Endodermal cell (in vitro differentiated cells): ENCODE data around the gene BTRC. TPM values are rescaled to one million over a fixed set of nuclear protein-coding genes. Genes with fewer than 3 reads are reported as not detected.

Source experiments
- DNase-seq: peaks from one replicate; pipeline ENCODE4 v3.0.0-alpha.2; 2017
- H3K27ac ChIP-seq: 2 replicates; pipeline ENCODE4 v1.5.1; 2013; ENCODE audit warnings: mild to moderate bottlenecking, low read depth, low read length, moderate library complexity
- H3K27me3 ChIP-seq: 2 replicates; pipeline ENCODE4 v1.6.1; 2013; ENCODE audit warnings: mild to moderate bottlenecking, low read length, moderate library complexity; ENCODE audit not compliant: insufficient read depth, control insufficient read depth, poor library complexity, severe bottlenecking
- H3K36me3 ChIP-seq: 2 replicates; pipeline ENCODE4 v1.7.0; 2013; ENCODE audit warnings: mild to moderate bottlenecking, low read length, moderate library complexity; ENCODE audit not compliant: control insufficient read depth, insufficient read depth
- H3K4me1 ChIP-seq: one replicate; pipeline ENCODE4 v1.7.0; 2013; ENCODE audit warnings: low read length; ENCODE audit not compliant: control insufficient read depth, insufficient read depth
- H3K4me3 ChIP-seq: 2 replicates; pipeline ENCODE4 v1.5.1; 2013; ENCODE audit warnings: mild to moderate bottlenecking, low read length, moderate library complexity
- H3K9ac ChIP-seq: 2 replicates; pipeline ENCODE4 v1.6.1; 2013; ENCODE audit warnings: mild to moderate bottlenecking, low read length, moderate library complexity; ENCODE audit not compliant: poor library complexity, severe bottlenecking; ENCODE audit errors: extremely low read depth
- H3K9me3 ChIP-seq: 2 replicates; pipeline ENCODE4 v1.6.1; 2013; ENCODE audit warnings: mild to moderate bottlenecking, low read length, moderate library complexity; ENCODE audit not compliant: control insufficient read depth
- H3K27ac Mint-ChIP-seq: 2 replicates; pipeline ENCODE4 v1.8.0; 2020; ENCODE audit warnings: mixed read lengths
- H3K27me3 Mint-ChIP-seq: 2 replicates; pipeline ENCODE4 v1.8.0; 2021; ENCODE audit warnings: mild to moderate bottlenecking, mixed read lengths; ENCODE audit not compliant: insufficient read depth
- H3K36me3 Mint-ChIP-seq: 2 replicates; pipeline ENCODE4 v1.8.0; 2020; ENCODE audit warnings: low read depth, mixed read lengths
- H3K4me1 Mint-ChIP-seq: 2 replicates; pipeline ENCODE4 v1.8.0; 2020; ENCODE audit warnings: mixed read lengths
- H3K4me3 Mint-ChIP-seq: 2 replicates; pipeline ENCODE4 v1.8.0; 2020; ENCODE audit warnings: mild to moderate bottlenecking, moderate library complexity, mixed read lengths
- H3K9me3 Mint-ChIP-seq: 2 replicates; pipeline ENCODE4 v1.8.0; 2020; ENCODE audit warnings: mild to moderate bottlenecking, mixed read lengths
- CTCF ChIP-seq: fragments of 200-600 bp; sonication (generic); conservative IDR thresholded peaks from 2 replicates; pipeline ENCODE4 v1.5.0; 2021; ENCODE audit warnings: antibody characterized with exemption, mild to moderate bottlenecking
- WGBS, 2 experiments: methylation state at CpG; one replicate each; pipeline versions ENCODE4 v1.1.5 to v1.1.7; 2013; ENCODE audit warnings: missing lambda C conversion rate in 2 of 2, mixed read lengths in 1 of 2; ENCODE audit not compliant: insufficient coverage in 1 of 2, insufficient read length in 1 of 2; 5-methylcytosine and 5-hydroxymethylcytosine counted together
- total RNA-seq, 2 donors: library from RNA; stranded (reverse); fragmentation: NEBNext Ultra II Directional in 1 of 2; extraction: Animal tissue kit (Norgen Biotek cat#: 25700) in 1 of 2; gene quantifications; 2 replicates in 1 of 2; 3 replicates in 1 of 2; pipeline ENCODE4 v1.2.1, GENCODE V29; 2021

Gene BTRC
- total RNA-seq, 2 donors from 2014 or later, result 30.1 to 38.2 TPM

- no peak overlapping the region for H3K4me3 Mint-ChIP-seq
- H3K4me1 Mint-ChIP-seq, result peaks cover 7% of the 10 kb centered on the region
- H3K4me1 ChIP-seq, result no peaks in the 10 kb centered on the region
- no peaks in the 10 kb centered on the region for H3K9me3 ChIP-seq
- H3K27me3 Mint-ChIP-seq, result no peaks in the 10 kb centered on the region
- no peak overlapping the region for H3K9ac ChIP-seq
- no peak for DNase-seq
- H3K4me3 ChIP-seq, result no peak overlapping the region
- H3K36me3 Mint-ChIP-seq, result no peaks in the 10 kb centered on the region
- no peak overlapping the region for H3K27ac ChIP-seq
- H3K27me3 ChIP-seq, result no peaks in the 10 kb centered on the region
- H3K9me3 Mint-ChIP-seq, result no peaks in the 10 kb centered on the region
- no peak overlapping the region for H3K27ac Mint-ChIP-seq
- no peak for TF ChIP-seq CTCF
- H3K36me3 ChIP-seq, result no peaks in the 10 kb centered on the region
Observed at GRCh38 chr10:101336382-101336781, 17.6 kb upstream of the BTRC start.

GRCh38 chr10:101337836-101338235, 16.1 kb upstream of the BTRC start:
- peak; percentile 13 for DNase-seq
- no peak overlapping the region for H3K27ac Mint-ChIP-seq
- H3K4me1 Mint-ChIP-seq, result no peaks in the 10 kb centered on the region
- H3K36me3 Mint-ChIP-seq, result no peaks in the 10 kb centered on the region
- Histone ChIP-seq H3K27me3 (no peaks in the 10 kb centered on the region), H3K36me3 (no peaks in the 10 kb centered on the region), H3K9ac (no peak overlapping the region), H3K4me3 (no peak overlapping the region), H3K27ac (no peak overlapping the region), H3K9me3 (no peaks in the 10 kb centered on the region), H3K4me1 (no peaks in the 10 kb centered on the region)
- no peak for TF ChIP-seq CTCF
- peaks cover 3% of the 10 kb centered on the region for H3K27me3 Mint-ChIP-seq
- H3K9me3 Mint-ChIP-seq, result no peaks in the 10 kb centered on the region
- H3K4me3 Mint-ChIP-seq, result no peak overlapping the region
- WGBS, 2 experiments, result 96 to 100% methylated on average over 1 to 4 of the region's 4 CpGs

- Histone ChIP-seq H3K36me3 (no peaks in the 10 kb centered on the region), H3K27ac (no peak overlapping the region), H3K4me3 (no peak overlapping the region), H3K27me3 (no peaks in the 10 kb centered on the region), H3K4me1 (no peaks in the 10 kb centered on the region), H3K9me3 (no peaks in the 10 kb centered on the region), H3K9ac (no peak overlapping the region)
- TF ChIP-seq CTCF, result no peak
- no peaks in the 10 kb centered on the region for H3K9me3 Mint-ChIP-seq
- no peak for DNase-seq
- no peaks in the 10 kb centered on the region for H3K4me1 Mint-ChIP-seq
- H3K4me3 Mint-ChIP-seq, result no peak overlapping the region
- H3K36me3 Mint-ChIP-seq, result no peaks in the 10 kb centered on the region
- H3K27me3 Mint-ChIP-seq, result peaks cover 4% of the 10 kb centered on the region
- no peak overlapping the region for H3K27ac Mint-ChIP-seq
Observed at GRCh38 chr10:101341438-101341837, 12.5 kb upstream of the BTRC start.
